Upper lobe of left lung (tissue), 4 donors: ENCODE results near the gene UBR1.

Source experiments
- POLR2A ChIP-seq, 4 donors: fragments of 450-650 bp; IDR thresholded peaks; one replicate each; pipeline ENCODE4 v1.5.1; 2016 to 2017; ENCODE audit warnings: antibody characterized with exemption in 4 of 4, mild to moderate bottlenecking in 2 of 4
- POLR2AphosphoS5 ChIP-seq, 2 donors: sonication (generic); formaldehyde crosslinking; IDR thresholded peaks; one replicate each; pipeline ENCODE4 v1.5.1; 2017; ENCODE audit warnings: antibody characterized with exemption in 2 of 2
- TF ChIP-seq, protein P1 (sequence below), 6 experiments: fragments of 450-650 bp in 4 of 6; fragments of 200-600 bp in 2 of 6; sonication (generic) in 2 of 6; IDR thresholded peaks; one replicate each; pipeline ENCODE4 v1.5.1; 2016 to 2019; ENCODE audit warnings: antibody characterized with exemption in 6 of 6

DNA sequence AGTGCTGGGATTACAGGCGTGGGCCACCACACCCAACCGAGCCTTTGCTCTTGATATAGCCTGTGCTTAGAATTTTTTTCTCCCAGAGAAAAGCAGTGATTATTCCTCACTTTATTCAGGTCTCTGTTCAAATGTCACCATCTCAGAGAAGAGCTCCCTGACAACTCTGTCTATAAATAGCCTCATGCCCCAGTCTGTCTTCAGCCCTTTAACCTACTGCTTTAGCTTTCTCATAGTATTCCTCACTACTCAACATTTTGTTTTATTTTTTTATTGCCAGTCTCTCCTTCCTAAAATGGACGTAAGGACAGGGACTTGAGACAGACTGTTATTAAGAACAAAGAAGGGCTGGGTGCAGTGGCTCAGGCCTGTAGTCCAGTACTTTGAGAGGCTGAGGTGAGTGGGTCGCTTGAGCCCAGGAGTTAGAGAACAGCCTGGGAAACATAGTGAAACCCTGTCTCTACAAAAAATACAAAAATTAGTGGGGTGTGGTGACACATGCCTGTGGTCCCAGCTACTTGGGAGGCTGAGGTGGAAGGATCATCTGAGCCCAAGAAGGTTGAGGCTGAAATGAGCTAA, 106.5 kb downstream of the UBR1 start:
- TF ChIP-seq POLR2AphosphoS5 (IDR thresholded peaks at IDR 0.05) (no peak), POLR2A (IDR thresholded peaks at IDR 0.05) (no peak)
- TF ChIP-seq, protein P1, sequence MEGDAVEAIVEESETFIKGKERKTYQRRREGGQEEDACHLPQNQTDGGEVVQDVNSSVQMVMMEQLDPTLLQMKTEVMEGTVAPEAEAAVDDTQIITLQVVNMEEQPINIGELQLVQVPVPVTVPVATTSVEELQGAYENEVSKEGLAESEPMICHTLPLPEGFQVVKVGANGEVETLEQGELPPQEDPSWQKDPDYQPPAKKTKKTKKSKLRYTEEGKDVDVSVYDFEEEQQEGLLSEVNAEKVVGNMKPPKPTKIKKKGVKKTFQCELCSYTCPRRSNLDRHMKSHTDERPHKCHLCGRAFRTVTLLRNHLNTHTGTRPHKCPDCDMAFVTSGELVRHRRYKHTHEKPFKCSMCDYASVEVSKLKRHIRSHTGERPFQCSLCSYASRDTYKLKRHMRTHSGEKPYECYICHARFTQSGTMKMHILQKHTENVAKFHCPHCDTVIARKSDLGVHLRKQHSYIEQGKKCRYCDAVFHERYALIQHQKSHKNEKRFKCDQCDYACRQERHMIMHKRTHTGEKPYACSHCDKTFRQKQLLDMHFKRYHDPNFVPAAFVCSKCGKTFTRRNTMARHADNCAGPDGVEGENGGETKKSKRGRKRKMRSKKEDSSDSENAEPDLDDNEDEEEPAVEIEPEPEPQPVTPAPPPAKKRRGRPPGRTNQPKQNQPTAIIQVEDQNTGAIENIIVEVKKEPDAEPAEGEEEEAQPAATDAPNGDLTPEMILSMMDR (IDR thresholded peaks at IDR 0.05) = no peak
